Measurements from ENCODE around the gene PTBP1. TPM values are rescaled to one million over a fixed set of nuclear protein-coding genes. Genes with fewer than 3 reads are reported as not detected.
A peak's percentile ranks its signal among the peaks of the same experiment; 100 is the strongest.

PTBP1 gene
- total and polyA plus RNA-seq, 9 of the 15 experiments (the other 6 are each of a cell fraction or from before 2014, with no cell fraction given), result 14.0 to 759 (median 234) TPM

DNA sequence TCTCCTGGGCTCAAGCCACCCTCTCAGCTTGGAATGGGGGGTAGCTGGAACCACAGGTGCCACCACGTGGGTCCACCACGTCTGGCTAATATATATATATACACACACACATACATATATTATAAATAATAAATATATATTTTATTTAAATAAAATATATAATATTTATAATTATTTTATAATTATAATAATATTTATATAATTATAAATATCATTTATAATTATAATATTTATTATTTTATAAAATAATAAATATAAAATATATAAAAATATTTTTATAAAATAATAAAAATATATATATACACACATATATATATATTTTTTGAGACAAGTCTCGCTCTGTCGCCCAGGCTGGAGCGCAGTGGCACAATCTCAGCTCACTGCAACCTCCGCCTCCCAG is 57.3 kb downstream of the PTBP1 start:
- ATAC-seq (no peak), FAIRE-seq (no peak), DNase-seq (ENCODE audit: extremely low read depth in 1 of 4, low spot score in 3 of 4) (no peak)
- no peaks in the 10 kb centered on the region for H4K20me1 ChIP-seq (replicated peaks; ENCODE audit: control insufficient read depth, insufficient read depth, low read length)
- H3K79me2 ChIP-seq (ENCODE audit: control insufficient read depth, insufficient read depth, low read length), result no peaks in the 10 kb centered on the region
- no peak overlapping the region for H3K9ac ChIP-seq (ENCODE audit: insufficient read depth in 1 of 2, low read depth in 2 of 2, low read length in 2 of 2)
- POLR2A ChIA-PET, result interaction anchor here (0.6 to 0.7 kb wide), 2 partner anchors 14 to 302 kb away, joined by 3 read pairs; partner anchors contain the start of gene PRTN3
- H3K9me1 ChIP-seq (ENCODE audit: control insufficient read depth, insufficient read depth, low read length), result no peaks in the 10 kb centered on the region
- H3K4me1 ChIP-seq (replicated peaks in 1 of 2; ENCODE audit: control insufficient read depth in 2 of 2, insufficient read depth in 2 of 2, low read length in 2 of 2), result peaks cover 14 to 51% of the 10 kb centered on the region in 2 experiments; a peak in 4 of 5 replicates
- CTCF ChIA-PET (ENCODE audit: low intra/inter-chr PET ratio), result no interaction called here
- WGBS (ENCODE audit: insufficient coverage, low coverage, missing lambda C conversion rate), result 55% methylated on average over 6 of the region's 6 CpGs
- BruUV-seq (replicated peaks), result no TSS peak
- H3K36me3 ChIP-seq (ENCODE audit: control insufficient read depth, insufficient read depth, low read length), result no peaks in the 10 kb centered on the region
- H3K4me2 ChIP-seq (ENCODE audit: insufficient read depth, low read length), result no peak overlapping the region
- no peak for TF ChIP-seq MAZ (CRISPR knock-in tag; conservative IDR thresholded peaks at IDR 0.05 in 1 of 2, IDR thresholded peaks at IDR 0.05 in 1 of 2)
- TF ChIP-seq CREM (IDR thresholded peaks at IDR 0.05; ENCODE audit: low read depth), result no peak
- no peak for TF ChIP-seq NONO (IDR thresholded peaks at IDR 0.05; ENCODE audit: low read depth in 2 of 2, low read length in 1 of 2)
- TF ChIP-seq C11orf30 (IDR thresholded peaks at IDR 0.05; ENCODE audit: low read depth), result no peak
- no peak for TF ChIP-seq ZNF436 (CRISPR knock-in tag; IDR thresholded peaks at IDR 0.05)
- intact Hi-C loops (cut with micrococcal nuclease) (no loop called here), in situ Hi-C loops (cut with MboI) (no loop called here)
- H3K9me3 ChIP-seq (replicated peaks; ENCODE audit: control insufficient read depth, insufficient read depth, low read depth, low read length), result no peaks in the 10 kb centered on the region
- no peak overlapping the region for H3K27ac ChIP-seq (ENCODE audit: extremely low read depth, low read depth, low read length)
- no peaks in the 10 kb centered on the region for H3K27me3 ChIP-seq (ENCODE audit: control insufficient read depth in 2 of 2, insufficient read depth in 2 of 2, low read length in 2 of 2)
- no peak overlapping the region for H3K4me3 ChIP-seq
- no peak overlapping the region for H2AFZ ChIP-seq (ENCODE audit: low read depth, low read length)

- DNase-seq (ENCODE audit: extremely low read depth in 1 of 4, low spot score in 3 of 4) (no peak), FAIRE-seq (no peak), ATAC-seq (no peak)
- CTCF ChIA-PET (ENCODE audit: low intra/inter-chr PET ratio), result no interaction called here
- Histone ChIP-seq H3K9ac (ENCODE audit: insufficient read depth in 1 of 2, low read depth in 2 of 2, low read length in 2 of 2) (peak overlapping the region in 1 of 2 experiments; percentile 9; a peak in 1 of 4 replicates), H4K20me1 (replicated peaks; ENCODE audit: control insufficient read depth, insufficient read depth, low read length) (no peaks in the 10 kb centered on the region), H3K4me2 (ENCODE audit: insufficient read depth, low read length) (no peak overlapping the region), H3K79me2 (ENCODE audit: control insufficient read depth, insufficient read depth, low read length) (no peaks in the 10 kb centered on the region; the same call in 1 of the 3 replicates), H2AFZ (ENCODE audit: low read depth, low read length) (no peak overlapping the region), H3K27me3 (ENCODE audit: control insufficient read depth in 2 of 2, insufficient read depth in 2 of 2, low read length in 2 of 2) (no peaks in the 10 kb centered on the region), H3K4me3 (no peak overlapping the region), H3K9me1 (ENCODE audit: control insufficient read depth, insufficient read depth, low read length) (no peaks in the 10 kb centered on the region), H3K9me3 (replicated peaks; ENCODE audit: control insufficient read depth, insufficient read depth, low read depth, low read length) (no peaks in the 10 kb centered on the region), H3K36me3 (ENCODE audit: control insufficient read depth, insufficient read depth, low read length) (no peaks in the 10 kb centered on the region), H3K27ac (ENCODE audit: extremely low read depth, low read depth, low read length) (no peak overlapping the region), H3K4me1 (replicated peaks in 1 of 2; ENCODE audit: control insufficient read depth in 2 of 2, insufficient read depth in 2 of 2, low read length in 2 of 2) (peaks cover 20 to 57% of the 10 kb centered on the region in 2 experiments; a peak in 4 of 5 replicates)
- WGBS (ENCODE audit: insufficient coverage, low coverage, missing lambda C conversion rate), result 70% methylated on average over 10 of the region's 12 CpGs
- POLR2A ChIA-PET, result no interaction called here
- BruUV-seq (replicated peaks), result no TSS peak
- intact Hi-C loops (cut with micrococcal nuclease), result no loop called here
- in situ Hi-C loops (cut with MboI), result loop anchor here (5.0 kb wide), 1 partner anchor 88 kb away; no protein-coding TSS in a partner anchor
- TF ChIP-seq, protein P1, sequence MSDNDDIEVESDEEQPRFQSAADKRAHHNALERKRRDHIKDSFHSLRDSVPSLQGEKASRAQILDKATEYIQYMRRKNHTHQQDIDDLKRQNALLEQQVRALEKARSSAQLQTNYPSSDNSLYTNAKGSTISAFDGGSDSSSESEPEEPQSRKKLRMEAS (CRISPR knock-in tag; IDR thresholded peaks at IDR 0.05), result no peak
- TF ChIP-seq HNRNPK (IDR thresholded peaks at IDR 0.05; ENCODE audit: low read depth, low read length, poor library complexity, severe bottlenecking), result no peak
- TF ChIP-seq, protein P2, sequence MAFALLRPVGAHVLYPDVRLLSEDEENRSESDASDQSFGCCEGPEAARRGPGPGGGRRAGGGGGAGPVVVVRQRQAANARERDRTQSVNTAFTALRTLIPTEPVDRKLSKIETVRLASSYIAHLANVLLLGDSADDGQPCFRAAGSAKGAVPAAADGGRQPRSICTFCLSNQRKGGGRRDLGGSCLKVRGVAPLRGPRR (CRISPR knock-in tag; IDR thresholded peaks at IDR 0.05), result no peak
- TF ChIP-seq NR2C1 (IDR thresholded peaks at IDR 0.05), result no peak
- no peak for TF ChIP-seq NR2C1 (tag; IDR thresholded peaks at IDR 0.05)
- TF ChIP-seq ZNF655 (CRISPR knock-in tag; IDR thresholded peaks at IDR 0.05), result no peak
- TF ChIP-seq, protein P3, sequence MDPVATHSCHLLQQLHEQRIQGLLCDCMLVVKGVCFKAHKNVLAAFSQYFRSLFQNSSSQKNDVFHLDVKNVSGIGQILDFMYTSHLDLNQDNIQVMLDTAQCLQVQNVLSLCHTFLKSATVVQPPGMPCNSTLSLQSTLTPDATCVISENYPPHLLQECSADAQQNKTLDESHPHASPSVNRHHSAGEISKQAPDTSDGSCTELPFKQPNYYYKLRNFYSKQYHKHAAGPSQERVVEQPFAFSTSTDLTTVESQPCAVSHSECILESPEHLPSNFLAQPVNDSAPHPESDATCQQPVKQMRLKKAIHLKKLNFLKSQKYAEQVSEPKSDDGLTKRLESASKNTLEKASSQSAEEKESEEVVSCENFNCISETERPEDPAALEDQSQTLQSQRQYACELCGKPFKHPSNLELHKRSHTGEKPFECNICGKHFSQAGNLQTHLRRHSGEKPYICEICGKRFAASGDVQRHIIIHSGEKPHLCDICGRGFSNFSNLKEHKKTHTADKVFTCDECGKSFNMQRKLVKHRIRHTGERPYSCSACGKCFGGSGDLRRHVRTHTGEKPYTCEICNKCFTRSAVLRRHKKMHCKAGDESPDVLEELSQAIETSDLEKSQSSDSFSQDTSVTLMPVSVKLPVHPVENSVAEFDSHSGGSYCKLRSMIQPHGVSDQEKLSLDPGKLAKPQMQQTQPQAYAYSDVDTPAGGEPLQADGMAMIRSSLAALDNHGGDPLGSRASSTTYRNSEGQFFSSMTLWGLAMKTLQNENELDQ (CRISPR knock-in tag; IDR thresholded peaks at IDR 0.05; ENCODE audit: borderline replicate concordance), result no peak
Measured at GRCh38 chr19:855142-855541, 57.9 kb downstream of the PTBP1 start.

Data from K562 (cell line).